NCI-H1694 (cell line): Measurements from ENCODE around the gene TSEN15.
"Not testable (repeated sequence)": the region's sequence is repeated elsewhere in the genome, so short reads cannot be mapped to it uniquely, and the experiment has no call there.

Experiments used
- DNase-seq: peaks from one replicate; lab custom pipeline; 2025; lab: John Stamatoyannopoulos, UW

Gene TSEN15

DNA sequence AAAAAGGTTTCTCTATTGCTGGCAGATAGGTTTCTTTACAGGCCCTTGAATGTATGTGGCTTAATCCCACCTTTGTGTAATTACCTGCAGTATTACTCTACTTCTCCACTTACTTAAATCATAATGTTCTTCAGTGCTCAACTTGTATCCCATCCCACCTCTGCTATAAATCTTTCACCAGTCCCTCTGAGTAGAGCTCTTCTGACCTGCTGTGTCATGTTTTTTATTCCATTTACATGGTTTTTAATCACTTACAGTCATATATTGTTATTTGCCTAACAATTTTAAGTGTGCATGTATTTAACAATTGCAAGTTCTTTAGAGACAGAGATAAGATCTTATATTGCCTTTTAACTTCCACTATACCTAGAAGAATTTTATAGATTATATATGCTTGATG is 2.4 kb downstream of the TSEN15 start:
- no peak for DNase-seq

DNA sequence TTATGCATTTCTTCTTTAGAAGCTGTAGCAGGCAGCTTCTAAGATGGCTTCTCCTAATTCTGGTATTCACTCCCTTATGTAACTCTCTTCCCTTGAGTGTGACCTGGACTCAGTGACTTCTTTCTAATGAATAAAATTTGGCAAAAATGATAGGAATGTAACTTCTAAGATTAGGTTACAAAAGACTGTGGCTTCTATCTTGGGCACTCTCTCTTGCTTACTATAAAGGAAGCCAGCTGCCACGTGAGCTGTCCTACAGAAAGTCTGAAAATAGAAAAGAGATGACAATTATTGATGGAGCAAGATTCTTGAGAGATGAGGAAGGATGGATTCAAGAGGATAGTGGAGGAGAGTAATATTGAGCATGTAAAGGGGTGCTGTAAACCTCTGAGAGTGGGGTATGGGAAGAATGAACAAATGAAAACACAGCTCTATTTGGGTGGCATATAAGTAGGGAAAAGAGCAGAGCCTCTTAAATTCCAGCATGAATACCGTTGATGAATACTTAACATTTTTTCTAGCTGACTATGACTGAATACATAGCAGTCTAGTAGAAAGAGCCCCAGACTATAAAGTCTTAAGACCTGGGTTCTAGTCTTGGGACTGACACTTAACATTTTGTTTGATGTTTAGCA is 5.5 kb downstream of the TSEN15 start:
- DNase-seq: no peak

DNA sequence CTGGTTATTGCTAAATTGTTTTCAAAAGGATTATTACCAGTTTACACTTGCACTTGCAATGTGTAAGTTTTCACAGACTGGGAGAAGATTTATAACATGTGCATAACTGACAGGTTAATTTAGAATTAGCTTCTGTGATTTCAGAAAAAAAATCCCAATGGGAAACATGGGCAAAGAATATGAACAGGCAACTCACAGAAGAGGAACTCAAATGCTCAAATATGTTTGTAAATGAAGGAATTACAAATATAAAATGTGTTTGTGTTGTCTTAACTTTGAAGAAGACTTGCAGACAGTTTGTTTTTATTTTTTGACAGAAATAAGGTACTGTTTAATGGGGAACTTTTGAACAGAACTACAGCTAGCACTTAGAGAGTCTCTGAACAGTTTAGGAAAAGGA is 8.4 kb downstream of the TSEN15 start:
- no peak for DNase-seq

DNA sequence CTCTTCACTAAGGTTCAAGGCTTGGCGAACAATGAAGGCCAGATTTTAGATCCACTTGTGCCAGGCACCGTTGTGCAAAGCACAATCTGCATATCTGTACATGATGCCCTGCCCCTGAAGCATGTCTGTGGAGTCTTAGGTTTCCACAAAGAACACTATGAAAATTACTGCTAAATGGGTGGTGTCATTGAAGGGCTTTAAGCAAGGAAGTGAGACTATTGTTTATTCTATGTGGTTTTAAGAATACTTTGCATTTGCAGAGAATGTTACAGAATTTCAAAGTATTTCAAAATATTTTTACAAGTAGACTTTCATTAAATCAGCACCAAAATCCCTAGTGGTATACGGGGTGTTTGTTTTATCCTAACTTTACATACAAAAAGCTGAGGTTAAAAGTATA is 8.8 kb downstream of the TSEN15 start:
- DNase-seq: no peak

DNA sequence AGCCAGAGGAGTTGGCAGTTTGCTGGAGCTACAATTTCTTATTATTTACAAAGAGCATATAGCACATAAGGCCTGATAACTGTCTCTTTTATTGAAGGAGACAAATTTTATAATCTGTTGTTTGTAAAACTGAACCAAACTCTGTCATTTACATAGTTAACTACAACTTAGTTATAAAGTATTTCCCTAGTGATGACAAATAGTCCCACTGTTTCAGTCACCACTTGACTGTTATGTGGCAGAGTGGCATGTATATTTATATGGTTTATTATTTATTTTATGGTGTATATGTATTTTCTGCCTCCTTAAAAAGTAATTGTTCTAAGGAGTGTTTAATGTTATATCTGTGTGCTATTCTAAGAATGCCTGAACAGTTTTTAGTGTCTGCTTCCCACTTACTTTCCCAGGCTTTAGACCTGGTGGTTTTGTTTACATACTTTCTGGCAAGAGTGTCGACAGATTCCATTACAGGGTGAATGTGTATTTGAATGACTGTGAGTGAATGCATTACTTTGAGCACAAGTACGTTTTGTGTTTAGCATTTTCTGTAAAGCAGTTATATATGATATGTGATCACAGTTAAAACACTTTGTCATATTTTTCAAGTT is 10.0 kb downstream of the TSEN15 start:
- DNase-seq: no peak

DNA sequence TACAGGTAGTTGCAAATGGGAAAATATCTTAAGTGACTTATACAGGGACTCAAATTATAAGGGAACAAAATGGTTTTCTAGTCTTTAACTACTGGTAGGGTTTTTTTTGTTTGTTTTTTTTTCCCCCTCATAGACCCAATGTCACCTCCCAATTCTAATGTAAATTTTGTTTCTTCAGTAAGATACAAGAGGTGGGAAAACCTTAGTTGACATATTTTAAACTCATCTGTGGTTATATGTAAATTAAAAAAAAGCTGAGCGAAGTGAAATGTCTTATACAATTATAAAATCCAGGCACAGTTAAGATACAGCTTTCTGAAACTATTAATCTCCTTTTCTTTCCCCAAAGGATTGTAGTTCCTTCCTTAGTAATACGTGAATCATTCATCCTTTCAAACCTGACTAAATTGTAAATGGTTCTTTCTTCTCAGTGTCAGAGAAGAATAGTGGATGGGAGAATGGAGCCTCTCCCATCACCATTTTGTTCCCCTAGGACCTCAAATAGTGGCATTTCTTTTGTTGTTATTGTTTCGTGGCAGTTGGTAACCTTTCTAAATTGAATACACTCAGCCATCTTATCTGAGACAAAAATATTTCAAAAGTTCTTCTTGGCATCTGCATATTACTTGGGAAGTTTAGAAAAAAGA is 11.2 kb downstream of the TSEN15 start:
- no peak for DNase-seq

DNA sequence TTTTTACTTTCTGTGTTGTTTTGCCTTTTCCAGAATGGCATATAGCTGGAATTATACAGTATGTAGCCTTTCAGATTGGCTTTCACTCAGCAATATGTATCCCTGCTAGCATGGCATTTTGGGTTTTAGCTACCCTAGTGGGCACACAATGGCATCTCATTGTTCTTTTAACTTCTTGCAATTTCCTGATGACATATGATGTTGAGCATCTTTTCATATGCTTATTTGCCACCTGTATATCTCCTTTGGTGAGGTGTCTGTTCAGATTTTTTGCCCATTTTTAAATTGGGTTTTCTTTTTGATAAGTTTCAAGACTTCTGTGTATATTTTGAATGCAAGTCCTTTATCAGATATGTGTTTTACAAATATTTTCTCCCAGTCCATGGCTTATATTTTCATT is 14.0 kb downstream of the TSEN15 start:
- no peak for DNase-seq

DNA sequence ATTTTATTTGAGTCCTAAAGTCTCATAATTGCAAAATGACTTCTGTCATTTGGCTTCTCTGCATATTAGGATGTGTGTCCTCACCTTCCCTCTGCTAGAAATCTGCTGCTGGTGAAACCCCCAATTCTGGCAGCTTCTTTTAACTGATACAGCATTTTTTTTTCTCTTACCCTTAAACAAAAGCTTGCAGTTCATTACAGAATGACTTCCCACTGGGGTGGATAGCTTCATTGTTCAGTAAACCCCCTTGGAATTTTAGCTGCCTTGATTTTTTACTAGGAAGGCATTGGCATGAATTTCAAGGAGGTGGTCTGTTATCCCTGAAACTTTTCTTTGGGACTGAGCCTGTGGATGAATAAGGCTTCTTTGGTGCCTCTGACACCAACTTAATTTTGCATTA is 16.8 kb downstream of the TSEN15 start:
- DNase-seq: no peak

DNA sequence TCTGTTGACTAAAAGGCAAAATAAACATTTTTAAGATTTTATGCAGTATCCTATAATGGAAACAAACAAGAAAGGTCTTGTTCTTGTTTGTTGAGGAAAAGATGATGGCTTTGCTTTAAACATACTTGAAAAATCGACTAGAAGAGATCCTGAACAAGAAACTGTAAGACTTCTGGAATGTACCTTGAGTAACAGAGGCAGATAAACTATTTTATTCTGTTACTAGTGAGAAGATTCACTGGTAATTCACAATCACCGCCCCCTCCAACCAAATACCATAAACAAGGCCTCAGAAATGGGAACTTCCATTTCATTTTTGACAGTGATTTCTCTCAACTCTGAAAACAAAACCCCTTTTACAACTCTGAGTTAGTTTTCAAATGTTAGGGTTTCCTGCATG is 18.1 kb downstream of the TSEN15 start:
- DNase-seq: no peak

DNA sequence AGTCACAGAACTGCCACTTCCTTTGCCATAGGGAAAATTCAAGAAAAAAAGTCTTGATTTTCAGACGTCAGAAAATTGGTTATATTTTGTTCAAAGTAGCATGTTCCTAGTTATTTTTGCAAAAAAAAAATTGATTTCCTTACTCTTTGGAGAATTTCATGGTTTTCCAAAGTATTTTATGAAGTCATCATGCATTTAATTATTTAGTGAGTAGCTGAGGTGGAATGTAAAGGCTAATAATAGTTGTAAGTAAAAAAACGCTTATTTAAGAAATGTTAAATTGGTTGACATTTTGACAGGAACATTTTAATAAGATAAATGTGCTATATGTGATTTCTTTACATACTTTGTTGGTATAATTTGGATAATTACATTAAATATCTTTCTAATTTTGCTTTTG is 20.8 kb downstream of the TSEN15 start:
- no peak for DNase-seq

DNA sequence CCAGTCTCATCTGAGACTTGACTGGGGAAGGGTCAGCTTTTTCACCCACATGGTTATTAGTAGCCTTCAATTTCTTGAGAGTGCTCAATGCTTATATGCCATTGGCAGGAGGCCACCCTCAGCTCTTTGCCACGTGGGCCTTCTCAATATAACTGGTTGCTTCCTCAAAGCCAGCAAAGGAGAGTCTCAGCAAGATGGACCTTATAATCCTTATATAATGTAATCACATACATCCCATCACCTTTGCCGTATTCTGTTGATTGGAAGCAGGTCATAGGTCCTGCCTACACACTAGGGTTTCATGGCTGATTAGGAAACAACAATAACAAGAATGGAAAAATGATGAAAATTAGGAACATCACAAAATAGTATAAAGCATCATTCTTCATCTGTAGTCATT is 22.9 kb downstream of the TSEN15 start:
- no peak for DNase-seq

DNA sequence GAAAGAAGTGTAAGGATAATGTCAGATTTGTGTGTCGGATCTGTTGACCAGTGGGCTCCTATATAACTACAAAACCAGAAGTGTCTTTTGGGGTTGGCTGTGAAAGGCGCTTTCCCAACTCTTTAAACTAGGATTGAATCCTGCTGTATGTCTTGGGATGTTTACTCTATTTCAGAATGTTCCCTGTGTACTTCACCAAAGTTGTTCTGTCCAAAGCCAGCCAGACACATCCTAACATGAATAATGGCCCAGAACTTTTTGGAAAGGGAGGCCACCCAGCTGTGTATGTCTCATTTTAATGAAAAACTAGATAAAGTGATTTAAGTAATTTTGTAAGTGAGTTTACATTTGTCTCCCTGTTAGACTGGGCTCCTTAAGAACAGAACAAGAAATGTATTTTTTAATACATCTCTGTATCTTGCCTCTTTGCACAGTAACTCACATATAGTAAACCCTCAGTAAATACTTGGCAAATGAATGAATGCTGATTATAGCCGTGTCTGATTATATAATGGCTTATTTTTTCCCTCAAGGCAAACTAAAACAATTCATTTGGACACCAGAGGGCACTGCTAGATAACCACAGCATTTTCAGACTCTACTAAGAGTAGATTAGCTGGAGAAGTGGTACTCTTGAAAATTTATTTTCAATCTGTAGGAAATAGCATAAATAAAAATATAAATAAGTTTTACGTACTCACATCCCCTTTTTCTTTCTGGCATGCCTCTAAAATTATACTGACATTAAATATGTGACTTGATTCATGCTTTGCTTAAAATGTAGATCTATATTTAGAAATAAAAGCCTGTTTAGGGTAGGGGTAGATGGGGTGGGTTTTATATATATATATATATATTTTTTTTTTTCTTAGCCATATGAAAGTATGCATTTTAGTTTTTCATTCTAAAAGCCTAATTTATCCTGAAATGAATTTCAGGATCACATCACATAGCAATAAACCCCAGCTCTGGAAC is 23.8 kb downstream of the TSEN15 start:
- peak; percentile 86 for DNase-seq

DNA sequence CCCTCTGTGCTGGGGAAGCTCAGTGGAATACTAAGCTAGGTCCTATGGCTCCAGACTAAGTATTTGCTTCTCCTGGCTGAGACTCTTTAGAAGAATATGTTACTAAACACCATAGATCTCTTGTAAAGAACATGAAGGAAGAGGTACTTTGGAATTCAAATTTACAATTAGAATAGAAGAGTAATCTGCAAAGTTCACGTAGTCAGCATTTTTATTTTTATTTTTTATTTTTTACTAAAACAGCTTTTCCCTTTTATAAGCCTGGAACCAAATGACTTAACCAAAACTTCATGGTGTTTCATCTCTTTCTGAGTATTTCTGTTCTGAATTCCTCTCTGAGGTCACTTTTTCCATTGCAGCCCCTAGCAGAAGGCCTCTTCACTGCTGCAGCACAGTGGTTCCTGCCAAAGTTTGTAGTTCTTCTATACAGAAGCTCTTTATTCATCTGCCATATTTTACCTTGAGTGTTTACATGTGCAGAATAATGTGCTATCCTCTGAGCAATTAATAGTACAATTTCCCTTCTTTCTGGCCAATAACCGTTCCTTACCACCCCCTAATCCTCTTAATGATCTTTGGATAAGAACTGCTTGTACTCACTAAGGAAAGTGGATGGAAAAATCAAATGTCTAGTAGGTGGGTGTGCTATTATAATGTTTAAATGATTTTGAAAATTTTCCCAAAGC is 27.2 kb downstream of the TSEN15 start:
- DNase-seq: no peak

DNA sequence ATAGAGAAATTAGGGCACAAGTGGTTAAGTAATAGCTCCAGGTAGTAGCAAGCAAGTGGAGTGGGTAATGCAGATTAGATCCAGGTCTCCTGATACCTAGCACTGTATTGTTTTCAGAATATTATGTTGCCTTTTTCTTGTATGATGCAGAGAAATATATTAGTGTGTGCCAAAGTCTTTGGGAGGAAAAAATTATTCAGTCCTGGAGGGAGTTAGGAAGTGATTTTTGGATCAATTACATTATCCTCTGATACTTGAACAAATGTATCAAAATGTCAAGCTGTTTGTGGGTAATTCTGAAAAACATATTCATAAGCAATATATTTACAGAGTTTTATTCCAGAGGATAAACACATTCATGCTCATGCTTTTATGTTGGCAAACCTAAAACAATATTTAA is 28.8 kb downstream of the TSEN15 start:
- DNase-seq: no peak

DNA sequence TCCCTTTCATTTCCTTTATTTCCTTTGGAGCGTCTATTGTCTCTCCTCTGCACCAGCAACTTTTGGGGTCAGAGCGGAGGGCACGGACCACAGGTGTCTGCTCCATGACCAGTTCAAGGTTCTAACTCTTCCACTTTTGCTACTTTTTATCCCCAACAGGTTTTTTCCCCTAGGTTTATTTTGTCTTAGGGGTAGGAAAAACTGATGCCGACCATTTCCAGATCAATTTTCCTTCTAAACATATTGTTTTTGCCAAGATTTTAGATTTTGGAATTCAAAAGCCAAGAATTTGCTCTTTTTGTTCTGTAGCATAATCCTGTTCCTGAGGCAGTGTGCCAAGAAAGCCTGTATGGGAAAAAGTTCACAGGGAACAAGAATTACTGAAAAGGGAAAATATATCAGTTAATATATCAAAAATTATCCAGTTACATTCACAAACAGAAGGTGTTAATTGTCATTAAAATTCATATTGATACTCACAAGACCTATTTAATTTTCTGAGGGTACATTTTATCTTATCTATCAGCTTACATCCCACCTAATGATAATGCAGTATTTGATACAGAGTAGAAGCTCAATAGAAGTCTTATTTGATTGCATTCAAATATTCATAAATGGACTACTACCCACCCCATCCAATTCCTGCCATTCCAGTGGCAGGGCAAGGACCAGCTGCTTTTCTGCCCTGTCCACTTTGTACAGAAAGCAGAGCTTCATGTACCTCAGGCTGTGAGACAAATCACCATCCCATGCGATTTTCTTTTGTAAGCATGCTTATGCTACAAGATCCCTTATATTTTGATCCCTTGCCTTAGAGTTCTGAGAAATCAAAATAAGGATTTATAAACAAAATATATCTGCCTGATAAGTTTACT is 31.2 kb downstream of the TSEN15 start:
- DNase-seq: no peak

DNA sequence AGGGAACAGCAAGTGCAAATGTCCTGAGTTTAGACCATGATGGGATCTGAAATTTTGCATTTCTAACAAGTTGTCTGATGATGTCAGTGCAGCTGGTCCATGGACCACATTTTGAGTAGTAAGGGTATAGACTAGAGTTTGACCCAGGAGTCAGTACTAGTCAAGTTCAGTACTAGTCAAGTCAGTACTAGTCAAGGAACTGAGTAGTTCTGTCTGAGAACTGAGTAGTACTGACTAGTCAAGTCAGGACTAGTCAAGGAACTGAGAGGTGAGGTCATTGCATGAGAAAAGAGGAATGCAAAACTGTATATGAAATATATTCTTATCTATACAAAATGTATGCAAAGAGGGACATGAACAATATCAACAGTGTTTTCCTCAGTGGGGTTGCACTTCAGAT is 34.1 kb downstream of the TSEN15 start:
- DNase-seq: no peak

DNA sequence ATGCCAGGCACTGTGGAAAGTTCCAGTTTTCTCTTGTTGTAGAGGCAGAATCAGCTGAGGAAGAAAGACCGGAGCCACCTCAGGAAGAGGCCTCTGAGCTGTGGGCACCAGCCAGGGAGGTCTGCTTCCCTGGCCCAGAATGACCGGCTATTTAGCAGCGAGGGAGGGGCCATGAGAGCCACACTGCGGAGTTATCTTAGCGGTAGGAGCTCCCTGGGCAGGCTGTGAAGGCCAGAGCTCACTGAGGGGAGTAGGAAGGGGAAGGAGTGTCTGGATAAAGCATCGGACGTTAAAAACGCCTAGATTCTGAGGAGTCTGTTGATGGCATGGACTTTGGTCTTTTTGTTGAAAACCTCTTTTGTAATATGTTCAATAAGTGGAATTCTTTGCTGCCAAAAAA is 36.5 kb downstream of the TSEN15 start:
- no peak for DNase-seq

DNA sequence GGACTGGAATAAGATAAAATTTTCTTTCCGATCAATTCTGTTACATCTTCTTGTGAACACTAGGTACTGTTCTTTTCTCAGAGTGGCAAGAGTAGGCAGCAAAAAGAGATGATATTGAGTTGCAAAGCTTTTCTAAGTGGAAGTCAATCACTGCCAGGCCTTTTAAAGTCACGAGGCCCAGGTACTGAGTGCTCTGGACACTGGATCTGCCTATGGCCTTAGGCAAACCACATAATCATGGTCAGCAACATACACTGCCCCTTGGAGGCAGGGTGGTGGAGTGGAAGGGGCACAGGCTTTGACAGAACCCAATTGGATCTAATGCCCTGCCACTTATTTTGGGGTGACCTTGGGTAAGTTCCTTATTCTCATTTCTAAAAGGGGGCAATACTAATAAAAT is 41.5 kb downstream of the TSEN15 start:
- DNase-seq: no peak

DNA sequence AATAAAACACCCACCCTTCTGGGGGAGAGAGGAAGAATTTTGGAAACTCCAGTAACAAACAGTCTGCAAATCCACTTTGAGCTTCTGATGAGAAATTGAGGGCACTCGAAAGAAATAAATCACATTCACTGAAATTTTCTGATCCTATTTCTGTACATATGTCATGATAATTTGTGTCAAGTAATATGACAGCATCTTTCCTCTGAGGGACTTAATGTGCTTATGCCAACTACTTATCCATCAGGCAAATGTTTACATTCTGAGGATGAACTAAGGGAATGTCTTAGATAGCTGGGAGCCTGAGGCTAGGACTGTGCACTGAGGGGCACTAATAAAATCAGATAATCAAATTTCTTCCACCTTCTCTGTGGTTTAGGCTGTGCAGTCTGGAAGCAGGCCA is 44.5 kb downstream of the TSEN15 start:
- DNase-seq: no peak

DNA sequence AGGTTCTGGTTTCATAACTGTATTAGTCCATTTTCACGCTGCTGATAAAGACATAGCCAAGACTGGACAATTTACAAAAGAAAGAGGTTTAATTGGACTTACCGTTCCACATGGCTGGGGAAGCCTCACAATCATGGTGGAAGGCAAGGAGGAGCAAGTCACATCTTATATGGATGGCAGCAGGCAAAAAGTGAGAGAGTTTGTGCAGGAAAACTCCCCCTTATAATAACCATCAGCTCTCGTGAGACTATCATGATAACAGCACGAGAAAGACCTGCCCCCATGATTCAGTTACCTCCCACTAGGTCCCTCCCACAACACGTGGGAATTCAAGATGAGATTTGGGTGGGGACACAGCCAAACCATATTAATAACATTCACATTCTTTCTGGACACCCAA is 45.0 kb downstream of the TSEN15 start:
- DNase-seq: not testable (repeated sequence)

DNA sequence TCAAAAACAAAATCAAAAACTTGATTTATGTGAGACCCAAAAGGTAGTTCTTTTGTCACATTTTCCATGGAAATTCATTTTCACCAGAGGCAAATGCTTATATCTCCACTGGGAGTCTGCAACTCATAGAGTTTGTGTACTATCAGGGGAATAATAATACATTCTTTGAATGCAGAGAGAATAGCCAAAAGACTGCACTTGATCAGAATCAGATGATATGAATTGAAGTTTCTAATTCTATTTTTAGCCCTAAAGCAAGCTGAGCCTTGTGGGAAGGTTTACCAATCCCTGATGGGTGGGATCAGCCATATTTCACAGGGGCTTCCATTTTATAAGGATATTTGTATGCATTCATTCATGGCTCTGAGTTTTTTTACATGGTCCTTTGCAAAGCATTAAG is 49.6 kb downstream of the TSEN15 start:
- no peak for DNase-seq
